RPMI7951 (cell line): ENCODE measurements around the gene ANKK1. TPM values are rescaled to one million over a fixed set of nuclear protein-coding genes. Genes with fewer than 3 reads are reported as not detected.

Experiments
- DNase-seq: peaks from one replicate; pipeline ENCODE4 v3.0.0-alpha.2; 2012; ENCODE audit warnings: low read depth
- total RNA-seq: library from RNA; depleted of rRNA; stranded (reverse); fragments of >200 nt; shearing (Covaris generic); gene quantifications from 2 replicates; pipeline ENCODE4 v1.2.3, GENCODE V29; 2014; rRNA removed

The ANKK1 gene, protein sequence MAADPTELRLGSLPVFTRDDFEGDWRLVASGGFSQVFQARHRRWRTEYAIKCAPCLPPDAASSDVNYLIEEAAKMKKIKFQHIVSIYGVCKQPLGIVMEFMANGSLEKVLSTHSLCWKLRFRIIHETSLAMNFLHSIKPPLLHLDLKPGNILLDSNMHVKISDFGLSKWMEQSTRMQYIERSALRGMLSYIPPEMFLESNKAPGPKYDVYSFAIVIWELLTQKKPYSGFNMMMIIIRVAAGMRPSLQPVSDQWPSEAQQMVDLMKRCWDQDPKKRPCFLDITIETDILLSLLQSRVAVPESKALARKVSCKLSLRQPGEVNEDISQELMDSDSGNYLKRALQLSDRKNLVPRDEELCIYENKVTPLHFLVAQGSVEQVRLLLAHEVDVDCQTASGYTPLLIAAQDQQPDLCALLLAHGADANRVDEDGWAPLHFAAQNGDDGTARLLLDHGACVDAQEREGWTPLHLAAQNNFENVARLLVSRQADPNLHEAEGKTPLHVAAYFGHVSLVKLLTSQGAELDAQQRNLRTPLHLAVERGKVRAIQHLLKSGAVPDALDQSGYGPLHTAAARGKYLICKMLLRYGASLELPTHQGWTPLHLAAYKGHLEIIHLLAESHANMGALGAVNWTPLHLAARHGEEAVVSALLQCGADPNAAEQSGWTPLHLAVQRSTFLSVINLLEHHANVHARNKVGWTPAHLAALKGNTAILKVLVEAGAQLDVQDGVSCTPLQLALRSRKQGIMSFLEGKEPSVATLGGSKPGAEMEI
- total RNA-seq: 0.20 and 0.24 TPM in 2 replicates

DNA sequence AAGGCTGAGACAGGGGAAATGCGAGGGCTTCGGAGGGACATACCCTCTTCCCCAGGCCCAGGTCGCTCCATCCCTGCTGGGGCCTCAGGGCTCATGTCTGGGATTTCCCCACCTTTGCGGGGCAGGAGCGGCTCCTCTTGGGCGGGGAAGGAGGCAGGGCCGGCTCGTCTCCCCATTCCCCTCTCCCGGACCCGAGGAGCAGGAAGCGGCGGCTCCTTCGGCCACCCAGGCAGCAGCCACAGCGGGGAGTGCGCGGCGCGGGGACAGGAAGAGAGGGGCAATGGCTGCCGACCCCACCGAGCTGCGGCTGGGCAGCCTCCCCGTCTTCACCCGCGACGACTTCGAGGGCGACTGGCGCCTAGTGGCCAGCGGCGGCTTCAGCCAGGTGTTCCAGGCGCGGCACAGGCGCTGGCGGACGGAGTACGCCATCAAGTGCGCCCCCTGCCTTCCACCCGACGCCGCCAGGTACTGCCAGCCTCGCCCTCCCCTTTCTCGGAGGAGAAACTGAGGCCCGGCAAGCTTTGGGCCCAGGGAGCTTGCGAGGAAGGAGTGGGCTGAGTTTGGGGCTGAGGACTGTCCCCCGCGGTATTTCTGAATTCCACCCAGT is at the start of gene ANKK1:
Gene ANKK1 (plus strand): TSS at position 175 of the 607 bp plus-strand sequence. CDS start 106 bp downstream, at position 281.
- DNase-seq: no peak

DNA sequence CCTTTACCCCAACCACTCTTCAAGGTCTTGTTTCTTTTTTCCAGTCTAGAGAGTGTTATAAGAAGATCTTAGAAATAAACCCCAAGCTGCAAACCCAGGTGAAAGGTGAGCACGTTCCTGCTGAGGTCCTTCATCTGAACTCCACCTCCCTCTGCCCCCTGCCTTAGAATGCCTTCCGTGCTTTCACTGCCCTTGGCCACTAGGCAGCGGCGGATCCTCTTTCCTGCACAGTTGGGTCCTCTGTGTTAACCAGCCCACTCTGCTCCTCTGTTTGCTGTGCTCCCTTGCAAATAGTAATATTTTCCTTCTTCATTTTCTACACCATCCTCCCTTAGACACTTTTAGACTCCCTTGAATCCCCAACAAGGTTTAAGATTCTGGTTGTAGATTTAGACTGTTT is 48.8 kb upstream of the ANKK1 start:
- DNase-seq: no peak

DNA sequence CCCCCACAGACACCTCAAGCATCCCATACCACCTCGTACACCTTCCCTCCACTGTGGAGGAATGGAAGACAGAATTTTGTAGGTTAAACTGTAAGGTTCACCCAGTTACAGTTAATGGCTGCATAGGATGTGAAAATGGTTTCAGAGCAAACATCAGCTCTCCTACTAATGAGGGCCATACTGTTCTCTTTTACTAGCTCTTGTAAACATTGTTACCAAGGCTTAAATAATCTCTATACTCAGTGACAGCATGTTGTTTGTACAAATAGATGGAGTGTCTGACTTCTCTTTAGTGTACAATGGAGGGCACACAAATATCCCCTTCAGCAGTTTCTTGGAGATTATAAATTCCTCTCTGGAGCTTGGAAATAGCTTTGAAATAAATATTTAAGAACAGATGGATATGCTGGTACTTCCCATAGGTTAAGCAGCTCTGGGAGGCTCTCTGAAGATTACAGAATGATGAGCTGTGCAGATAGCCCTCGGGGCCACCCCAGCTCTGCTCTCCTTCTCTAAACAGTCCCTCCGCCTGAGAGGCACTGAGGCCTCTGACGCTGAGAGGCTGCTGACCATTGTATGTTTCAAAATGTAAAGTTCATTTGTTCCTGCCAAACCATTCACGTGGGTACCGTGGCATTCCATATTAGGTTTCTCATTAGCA is 47.5 kb upstream of the ANKK1 start:
- no peak for DNase-seq

DNA sequence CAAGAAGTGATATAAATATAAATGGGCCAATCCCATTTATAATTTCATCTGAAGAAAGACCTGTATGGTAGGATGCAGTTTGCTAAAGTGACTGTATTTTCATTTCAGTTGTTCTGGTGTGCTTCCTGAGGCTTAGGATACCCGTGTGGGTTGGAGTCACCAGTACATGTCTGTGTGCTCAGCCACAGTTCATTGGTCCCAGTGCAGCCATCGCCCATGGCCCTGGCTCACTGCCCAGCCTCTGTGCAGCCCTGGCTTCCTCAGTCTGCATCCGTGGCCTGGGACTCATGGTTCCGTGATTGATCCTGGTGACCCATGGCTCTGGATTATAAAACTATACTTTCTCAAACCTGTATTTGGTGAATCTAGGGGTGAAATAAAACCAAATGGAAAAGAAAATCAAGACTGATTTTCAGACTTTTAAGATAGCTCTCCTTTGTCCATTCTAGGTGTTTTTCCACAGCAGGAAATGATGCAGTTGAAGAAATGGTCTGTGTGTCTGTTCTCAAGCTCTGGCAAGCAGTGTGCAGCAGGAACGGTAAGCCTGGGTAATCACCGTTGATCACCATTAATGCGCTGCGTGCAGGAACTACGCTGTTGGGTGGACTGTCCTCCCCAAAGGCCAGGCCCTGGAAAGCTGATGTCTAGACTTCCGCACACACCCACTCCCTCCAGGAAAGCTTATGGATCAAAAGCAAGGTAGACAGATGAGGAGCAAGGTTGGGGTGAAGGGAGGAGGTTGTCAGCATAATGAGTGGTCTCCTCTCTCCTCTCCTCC is 46.0 kb upstream of the ANKK1 start:
- no peak for DNase-seq

DNA sequence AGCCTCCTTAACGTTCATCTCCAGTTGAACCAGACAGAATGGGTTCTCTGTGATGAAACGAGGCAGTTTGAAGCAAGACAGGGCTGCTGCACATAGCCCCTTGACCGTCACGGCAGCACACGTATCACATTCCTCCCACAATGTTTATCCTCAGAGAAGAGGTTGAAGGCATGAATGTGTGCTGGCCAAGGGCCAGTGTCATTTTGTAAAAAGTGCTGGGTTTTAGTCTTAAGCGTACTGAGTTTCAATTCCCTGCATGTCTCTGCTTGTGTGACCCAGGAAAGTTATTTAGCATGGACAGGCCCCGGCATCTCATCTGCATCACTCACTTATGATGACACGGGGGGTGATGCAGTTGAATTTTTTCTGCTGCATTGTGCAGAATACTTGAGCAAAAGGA is 41.6 kb upstream of the ANKK1 start:
- DNase-seq: no peak

DNA sequence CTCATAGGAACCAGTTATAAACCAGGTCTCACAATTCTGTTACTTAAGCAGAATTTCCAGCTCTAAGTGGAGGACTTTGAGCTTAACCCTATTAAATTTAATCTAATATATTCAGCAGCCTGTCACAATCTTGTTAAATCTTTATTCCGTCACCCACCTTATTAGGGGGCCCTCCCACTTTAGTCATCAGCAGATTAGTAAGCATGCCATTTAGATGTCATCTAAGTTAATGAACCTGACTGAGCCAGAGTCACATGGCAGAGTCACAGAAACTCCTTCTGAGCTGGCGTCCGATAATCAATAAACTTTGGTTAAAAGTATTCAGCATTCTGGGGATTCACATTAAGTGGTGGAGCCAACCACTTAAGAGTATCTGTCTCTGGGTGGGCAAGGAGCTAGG is 38.1 kb upstream of the ANKK1 start:
- no peak for DNase-seq

DNA sequence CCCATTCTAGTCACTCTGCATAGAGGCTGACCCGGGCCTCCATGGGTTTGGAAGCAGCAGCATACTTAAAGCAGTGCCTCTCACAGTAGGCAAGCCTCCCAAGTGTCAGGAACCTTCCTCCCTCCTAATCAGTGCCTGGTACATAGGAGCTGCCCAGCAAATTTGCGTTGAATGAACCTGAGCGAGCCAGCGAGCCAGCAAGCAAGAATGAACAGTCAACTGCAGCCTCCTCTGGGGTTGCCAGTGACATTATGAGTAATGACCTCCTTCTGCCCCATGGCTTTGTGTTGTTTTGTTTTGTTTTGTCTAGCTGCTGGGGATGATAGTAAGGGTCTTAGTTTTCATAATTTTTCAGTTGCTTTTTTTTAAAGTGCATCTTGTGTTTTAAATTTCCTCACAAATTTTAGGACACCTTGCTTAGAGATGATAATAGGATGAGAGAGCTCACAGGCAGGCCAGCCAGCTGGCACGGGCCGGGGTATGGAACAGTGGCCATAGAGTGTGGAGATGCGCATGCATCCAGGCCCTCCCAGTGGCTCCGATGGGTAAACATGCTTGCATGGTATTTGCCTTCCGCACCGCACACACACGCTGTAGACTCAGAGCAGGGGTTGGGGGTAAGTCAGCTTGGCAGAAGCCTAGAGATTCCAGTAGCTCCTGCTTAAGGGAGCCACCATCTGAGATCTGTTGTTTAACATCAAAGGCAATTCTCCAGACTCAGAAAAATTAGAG is 37.1 kb upstream of the ANKK1 start:
- DNase-seq: no peak

DNA sequence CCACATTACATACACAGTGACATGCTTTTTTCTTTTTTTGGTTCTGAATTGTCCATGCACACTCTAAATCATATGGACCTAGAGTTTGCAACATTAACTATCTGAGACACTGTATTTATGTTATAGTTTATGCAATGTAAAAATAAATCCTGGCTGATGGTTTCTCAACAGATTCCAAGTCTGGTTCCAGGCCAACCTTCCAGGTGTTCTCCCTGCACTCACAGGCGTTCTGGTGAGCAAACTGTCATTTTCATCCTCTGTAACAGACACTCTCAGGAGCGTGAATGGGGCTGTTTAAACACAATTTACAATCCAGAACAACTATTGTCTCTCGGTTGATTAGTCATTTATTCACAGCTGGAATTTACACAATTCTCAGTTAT is 36.5 kb upstream of the ANKK1 start:
- DNase-seq: no peak

DNA sequence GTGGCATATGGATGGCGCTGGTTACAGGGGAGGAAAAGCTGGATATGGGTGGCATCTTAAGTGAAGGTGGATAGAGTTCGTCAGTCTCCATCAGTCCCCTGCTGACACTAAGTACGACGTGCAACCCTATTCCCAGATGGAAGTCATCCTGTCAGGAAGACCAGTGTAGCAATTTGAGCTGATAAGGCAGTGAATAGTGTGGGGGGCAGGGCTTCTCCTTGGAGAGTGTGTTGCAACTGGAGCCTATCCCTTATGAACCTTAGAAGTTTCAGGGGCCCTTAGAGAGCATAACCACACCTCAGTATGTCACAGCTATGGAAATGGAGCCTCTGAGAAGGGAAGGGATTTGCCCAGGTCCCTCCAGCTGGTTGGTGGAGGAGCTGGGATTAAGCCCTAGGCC is 36.1 kb upstream of the ANKK1 start:
- DNase-seq: no peak

DNA sequence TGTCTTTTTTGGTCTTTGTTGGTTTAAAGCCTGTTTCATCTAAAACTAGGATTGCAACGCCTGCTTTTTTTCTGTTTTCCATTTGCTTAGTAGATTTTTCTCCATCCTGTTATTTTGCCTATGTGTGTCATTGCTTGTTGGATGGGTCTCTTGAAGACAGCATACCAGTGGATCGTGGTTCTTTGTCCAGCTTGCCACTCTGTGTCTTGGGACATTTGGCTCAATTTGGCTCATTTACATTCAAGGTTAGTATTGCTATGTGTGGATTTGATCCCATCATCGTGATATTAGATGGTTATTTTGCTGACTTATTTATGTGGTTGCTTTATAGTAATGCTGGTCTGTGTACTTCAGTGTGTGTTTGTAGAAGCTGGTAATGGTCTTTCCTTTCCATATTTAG is 31.4 kb upstream of the ANKK1 start:
- DNase-seq: no peak

DNA sequence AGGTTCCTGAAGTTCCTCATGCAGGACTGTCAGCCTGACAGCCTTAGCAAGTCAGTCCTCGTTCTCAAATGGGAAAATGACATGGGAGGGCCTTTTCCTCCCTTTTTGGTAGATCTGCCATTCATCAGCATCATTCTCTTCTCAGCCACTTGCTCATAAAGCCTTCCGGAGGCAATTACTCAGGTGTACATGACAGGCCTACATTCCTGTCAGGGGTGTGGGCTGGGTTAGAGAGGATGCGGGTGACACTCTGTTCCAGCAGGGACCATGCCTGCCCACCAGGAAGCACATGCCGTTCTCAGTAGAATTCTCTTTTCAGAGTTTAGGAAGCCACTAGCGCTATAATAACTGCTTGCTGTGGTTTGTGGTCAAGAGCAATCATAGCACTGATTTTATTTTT is 24.2 kb upstream of the ANKK1 start:
- DNase-seq: no peak

DNA sequence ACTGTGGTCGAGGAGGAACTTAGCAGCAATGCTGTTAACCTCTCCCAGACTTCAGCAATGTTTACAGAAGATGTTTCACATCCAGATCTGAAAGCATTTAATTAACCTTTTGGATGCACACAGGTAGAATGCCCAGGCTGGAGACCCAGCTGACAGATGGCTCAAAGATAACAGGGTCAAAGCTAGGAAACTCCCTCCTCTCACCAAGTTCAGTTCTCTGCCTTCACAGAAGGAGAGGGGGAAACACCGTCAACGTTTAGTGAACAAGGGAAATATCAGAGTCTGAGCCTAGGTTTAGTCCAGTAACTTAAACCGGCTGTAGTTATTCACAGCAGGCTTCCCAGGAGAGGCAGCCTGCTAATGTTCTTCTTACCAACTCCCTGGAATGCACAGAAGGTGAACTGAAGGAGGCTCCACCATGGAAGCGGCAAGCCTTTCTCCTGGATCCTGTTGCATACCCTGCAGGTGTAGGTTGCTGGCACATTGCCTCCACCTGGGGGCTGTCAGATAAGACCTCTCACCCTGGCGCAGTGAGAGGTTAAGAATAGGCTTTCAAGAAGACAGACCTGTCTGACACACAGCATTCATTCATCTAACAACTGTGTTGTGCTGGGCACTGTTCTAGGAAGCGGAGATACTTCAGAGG is 23.5 kb upstream of the ANKK1 start:
- no peak for DNase-seq

DNA sequence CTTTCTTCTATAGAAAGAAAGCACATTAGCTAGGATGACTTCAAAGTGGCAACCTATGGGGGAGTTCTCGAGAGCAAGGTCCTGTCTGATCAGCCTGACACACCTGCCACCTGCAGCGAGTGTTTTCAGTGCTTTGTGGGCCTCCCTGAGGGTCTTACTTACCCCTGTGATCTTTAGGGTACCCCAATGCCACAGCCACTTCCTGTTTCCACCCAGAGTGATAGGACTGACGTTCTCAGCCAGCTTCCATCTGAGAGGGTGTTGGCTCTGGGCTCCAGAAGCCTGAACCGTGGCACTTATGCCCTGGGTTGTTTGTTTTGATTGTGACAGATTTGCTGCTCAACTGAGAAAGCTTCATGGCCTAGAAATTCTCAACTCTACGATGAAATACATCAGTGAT is 21.7 kb upstream of the ANKK1 start:
- DNase-seq: no peak

DNA sequence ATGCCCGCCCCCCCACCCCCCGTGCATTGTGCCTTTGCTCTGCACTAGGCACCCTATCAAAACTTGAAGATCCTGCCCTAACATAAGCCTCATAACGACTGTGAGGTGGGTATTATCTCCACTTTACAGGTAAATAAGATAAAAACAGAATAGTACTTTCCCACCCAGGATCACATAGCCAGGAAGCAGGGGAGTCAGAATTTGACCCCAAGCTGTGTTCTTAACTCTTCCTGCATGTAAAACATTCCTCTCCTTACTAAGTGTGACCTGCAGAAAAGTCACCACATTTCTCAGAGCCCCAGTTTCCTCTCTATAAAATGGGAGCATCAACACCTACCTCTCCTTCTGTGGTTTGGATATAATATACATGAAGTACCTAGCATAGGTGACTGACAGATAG is 18.2 kb upstream of the ANKK1 start:
- DNase-seq: no peak

DNA sequence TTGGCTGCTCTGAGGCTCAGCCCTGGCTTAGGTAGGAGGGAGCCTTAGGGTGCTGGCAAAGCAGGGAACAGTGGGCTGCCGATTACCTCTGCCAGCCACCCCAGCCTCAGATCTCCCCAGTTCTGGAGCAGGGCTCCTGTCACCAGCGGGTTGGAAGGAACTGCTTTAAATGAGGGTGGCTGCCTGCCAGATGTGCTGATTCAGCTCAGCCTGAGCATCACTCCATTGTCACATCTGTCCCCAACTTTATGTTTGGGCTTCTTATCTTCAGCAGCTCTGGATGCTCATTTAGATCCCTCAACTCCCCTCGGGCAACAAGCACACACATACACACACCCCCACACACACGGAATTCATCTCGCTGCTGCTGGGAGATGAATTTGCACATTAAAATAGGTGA is 16.9 kb upstream of the ANKK1 start:
- peak; percentile 31 for DNase-seq

DNA sequence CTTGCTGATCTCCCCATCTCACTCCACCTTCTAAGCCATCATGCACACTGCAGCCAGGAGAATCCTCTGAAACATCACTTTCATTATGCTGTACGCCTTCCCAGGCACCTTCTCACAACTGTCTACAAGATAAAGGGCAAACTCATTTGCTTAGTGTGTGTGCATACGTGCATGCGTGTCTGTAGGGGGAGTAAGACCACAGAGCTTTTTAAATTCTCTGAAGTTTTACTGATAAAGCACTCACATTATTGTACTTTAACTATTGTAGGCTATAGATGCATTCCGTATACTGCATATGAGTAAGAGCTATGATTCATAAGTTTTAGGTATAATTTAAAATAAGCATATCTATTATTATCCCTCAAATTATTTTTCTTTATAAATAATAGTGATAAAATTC is 15.3 kb upstream of the ANKK1 start:
- DNase-seq: peak; percentile 24

DNA sequence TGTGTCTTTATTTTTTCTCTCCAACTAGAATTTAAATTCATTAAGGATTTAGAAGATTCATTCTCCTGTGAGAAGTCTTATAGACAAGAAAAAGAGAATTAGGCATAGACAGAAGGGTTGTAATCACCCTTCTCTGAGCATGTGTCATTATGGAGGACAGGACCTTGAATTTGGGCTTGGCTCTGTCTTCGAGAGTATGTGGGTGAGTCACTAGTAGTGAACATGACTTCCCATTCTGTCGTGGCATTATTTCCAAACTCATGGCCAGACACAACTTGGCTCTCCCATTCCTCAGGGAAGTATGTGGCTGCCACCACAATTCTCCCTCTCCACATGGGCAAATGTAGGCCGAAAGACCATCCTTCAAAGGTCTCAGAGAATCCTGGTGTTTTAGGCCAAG is 14.3 kb upstream of the ANKK1 start:
- peak; percentile 80 for DNase-seq

DNA sequence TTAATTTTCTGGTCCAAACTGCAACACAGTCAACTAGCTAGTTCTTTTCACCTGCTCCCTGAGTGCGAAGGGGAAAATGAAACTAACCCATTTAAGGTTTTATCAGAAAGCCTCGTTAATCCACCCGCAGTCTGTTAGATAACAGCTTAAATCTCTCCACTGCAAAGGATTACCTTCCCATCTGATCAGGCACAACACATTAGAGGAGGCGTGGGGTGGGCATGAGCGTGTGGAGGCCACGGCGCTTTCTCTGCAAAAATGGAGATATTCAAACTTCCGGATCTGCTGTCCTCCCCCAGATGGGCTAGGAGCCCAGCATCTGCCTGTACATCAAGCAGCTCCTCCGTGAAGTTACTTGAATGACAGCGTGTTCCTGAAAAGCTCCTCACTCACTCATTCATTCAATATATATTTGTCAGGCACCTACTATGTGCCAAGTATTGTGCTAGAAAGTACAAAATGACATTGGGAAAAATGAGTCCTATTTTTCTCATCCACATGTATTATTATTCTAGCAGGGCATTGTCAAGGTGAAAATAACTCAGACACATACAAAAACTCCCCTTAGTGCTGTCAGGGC is 13.5 kb upstream of the ANKK1 start:
- DNase-seq: no peak

DNA sequence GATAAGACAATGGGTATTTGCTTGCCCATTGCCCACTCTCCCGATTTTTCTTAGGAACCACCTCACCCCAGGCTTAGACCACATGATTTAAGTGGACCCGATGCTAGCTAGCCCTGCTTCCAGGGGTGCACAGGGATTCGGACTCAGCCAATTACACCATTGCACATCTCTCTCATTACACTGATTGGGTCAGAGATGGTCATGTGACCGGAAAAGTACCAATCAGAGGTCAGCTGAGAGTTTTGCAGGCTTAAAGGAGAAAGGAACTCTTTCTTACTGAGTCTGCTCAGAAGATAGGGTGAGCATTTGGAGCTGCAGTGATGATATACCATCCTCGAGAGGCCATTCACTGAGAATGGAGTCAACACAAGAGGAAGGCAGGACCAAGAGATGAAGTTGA is 12.2 kb upstream of the ANKK1 start:
- no peak for DNase-seq

DNA sequence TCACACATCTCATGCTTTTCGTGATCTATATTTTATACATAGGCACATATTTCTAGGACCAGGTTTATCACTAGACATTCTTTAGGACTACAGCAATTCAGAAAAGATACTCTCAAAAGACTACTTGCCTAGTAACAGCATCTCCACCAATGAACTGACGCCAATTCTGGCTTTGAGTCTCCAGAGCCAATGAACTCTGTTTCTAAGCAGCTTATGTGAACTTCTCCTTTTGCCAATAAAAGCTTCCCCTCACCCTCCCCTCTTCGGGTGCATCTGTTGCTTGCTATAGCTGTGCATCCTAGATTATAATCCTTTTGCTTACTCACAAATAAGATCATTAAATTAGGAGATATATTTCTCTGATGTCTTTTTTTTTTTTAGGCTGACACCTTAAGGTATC is 11.4 kb upstream of the ANKK1 start:
- DNase-seq: no peak
